Muscle layer of duodenum (tissue), 2 donors: ENCODE measurements around the gene ZSCAN25.
"Not testable (repeated sequence)": the region's sequence is repeated elsewhere in the genome, so short reads cannot be mapped to it uniquely, and the experiment has no call there.

Experiments
- H3K27ac ChIP-seq: one replicate; pipeline ENCODE4 v1.7.0; 2013; ENCODE audit warnings: mild to moderate bottlenecking, low read length
- H3K27me3 ChIP-seq: one replicate; pipeline ENCODE4 v1.7.0; 2013; ENCODE audit warnings: low read depth, mild to moderate bottlenecking, control low read depth, low read length
- H3K36me3 ChIP-seq, 2 donors: one replicate each; pipeline ENCODE4 v1.7.0; 2013; ENCODE audit warnings: low read length in 2 of 2, control low read depth in 1 of 2, mild to moderate bottlenecking in 1 of 2; ENCODE audit not compliant: insufficient read depth in 2 of 2, control insufficient read depth in 1 of 2
- H3K4me1 ChIP-seq, 2 donors: one replicate each; pipeline ENCODE4 v1.7.0; 2013; ENCODE audit warnings: low read length in 2 of 2, mild to moderate bottlenecking in 2 of 2, control low read depth in 1 of 2, moderate library complexity in 1 of 2; ENCODE audit not compliant: insufficient read depth in 2 of 2, control insufficient read depth in 1 of 2
- H3K4me3 ChIP-seq, 2 donors: one replicate each; pipeline ENCODE4 v1.7.0; 2013; ENCODE audit warnings: low read length in 2 of 2, low read depth in 1 of 2, mild to moderate bottlenecking in 1 of 2
- H3K9me3 ChIP-seq, 2 donors: one replicate each; pipeline ENCODE4 v1.7.0; 2013; ENCODE audit warnings: low read length in 2 of 2, control low read depth in 1 of 2, mild to moderate bottlenecking in 1 of 2; ENCODE audit not compliant: control insufficient read depth in 1 of 2
- donor health status: healthy.

Gene ZSCAN25

DNA sequence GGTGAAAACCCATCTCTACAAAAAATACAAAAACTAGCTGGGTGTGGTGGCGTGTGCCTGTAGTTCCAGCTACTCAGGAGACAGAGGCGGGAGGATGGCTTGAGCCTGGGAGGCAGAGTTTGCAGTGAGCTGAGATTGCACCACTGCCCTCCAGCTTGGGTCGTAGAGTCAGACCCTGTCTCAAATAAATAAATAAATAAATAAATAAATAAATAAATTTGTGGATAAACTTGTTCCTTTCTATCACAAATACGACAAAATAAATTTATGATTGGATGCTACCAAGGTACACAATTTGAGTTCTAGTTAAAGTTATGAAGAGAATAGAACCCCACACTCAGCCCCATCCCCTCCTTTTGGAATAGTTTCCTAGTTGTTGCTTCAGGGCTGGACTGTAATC is 36.5 kb downstream of the ZSCAN25 start:
- not testable (repeated sequence) for H3K36me3 ChIP-seq

DNA sequence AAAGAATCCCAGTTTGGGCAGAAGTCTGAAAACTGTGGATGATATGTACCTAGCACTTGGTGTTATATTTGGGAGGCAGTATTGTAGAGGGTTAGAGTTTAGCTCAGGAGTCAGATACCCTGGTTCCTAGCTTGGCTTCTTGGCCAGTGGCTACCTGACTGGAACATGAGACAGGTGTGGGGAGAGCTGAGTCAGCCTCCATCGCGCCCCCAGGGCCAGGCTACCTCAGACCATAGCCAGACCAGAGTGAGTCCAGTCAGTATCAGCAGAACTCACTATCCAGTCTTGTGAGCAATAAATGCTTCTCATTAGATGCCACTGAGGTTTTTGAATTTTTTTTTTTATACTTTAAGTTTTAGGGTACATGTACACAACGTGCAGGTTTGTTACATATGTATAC is 37.0 kb downstream of the ZSCAN25 start:
- no peaks in the 10 kb centered on the region for H3K9me3 ChIP-seq
- no peaks in the 10 kb centered on the region for H3K36me3 ChIP-seq
- no peak overlapping the region for H3K27ac ChIP-seq
- H3K27me3 ChIP-seq: no peaks in the 10 kb centered on the region
- no peak overlapping the region for H3K4me3 ChIP-seq
- no peaks in the 10 kb centered on the region for H3K4me1 ChIP-seq

More for the DNA sequence above, 36.5 kb downstream of the ZSCAN25 start:
- H3K27me3 ChIP-seq, H3K9me3 ChIP-seq, H3K4me1 ChIP-seq, H3K27ac ChIP-seq, H3K4me3 ChIP-seq: not testable (repeated sequence)

DNA sequence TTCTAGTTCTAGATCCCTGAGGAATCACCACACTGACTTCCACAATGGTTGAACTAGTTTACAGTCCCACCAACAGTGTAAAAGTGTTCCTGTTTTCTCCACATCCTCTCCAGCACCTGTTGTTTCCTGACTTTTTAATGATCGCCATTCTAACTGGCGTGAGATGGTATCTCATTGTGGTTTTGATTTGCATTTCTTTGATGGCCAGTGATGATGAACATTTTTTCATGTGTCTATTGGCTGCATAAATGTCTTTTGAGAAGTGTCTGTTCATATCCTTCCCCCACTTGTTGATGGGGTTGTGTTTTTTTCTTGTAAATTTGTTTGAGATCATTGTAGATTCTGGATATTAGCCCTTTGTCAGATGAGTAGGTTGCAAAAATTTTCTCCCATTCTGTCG is 37.9 kb downstream of the ZSCAN25 start:
- not testable (repeated sequence) for H3K4me1 ChIP-seq, H3K9me3 ChIP-seq, H3K27me3 ChIP-seq, H3K36me3 ChIP-seq, H3K4me3 ChIP-seq, H3K27ac ChIP-seq

DNA sequence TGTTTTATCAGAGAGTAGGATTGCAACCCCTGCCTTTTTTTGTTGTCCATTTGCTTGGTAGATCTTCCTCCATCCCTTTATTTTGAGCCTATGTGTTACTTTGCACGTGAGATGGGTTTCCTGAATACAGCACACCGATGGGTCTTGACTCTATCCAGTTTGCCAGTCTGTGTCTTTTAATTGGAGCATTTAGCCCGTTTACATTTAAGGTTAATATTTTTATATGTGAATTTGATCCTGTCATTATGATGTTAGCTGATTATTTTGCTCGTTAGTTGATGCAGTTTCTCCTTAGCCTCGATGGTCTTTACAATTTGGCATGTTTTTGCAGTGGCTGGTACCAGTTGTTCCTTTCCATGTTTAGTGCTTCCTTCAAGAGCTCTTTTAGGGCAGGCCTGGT is 41.1 kb downstream of the ZSCAN25 start:
- not testable (repeated sequence) for H3K9me3 ChIP-seq, H3K4me3 ChIP-seq, H3K27ac ChIP-seq, H3K4me1 ChIP-seq, H3K27me3 ChIP-seq
- H3K36me3 ChIP-seq: peaks cover 15 to 17% of the 10 kb centered on the region in 2 donors

DNA sequence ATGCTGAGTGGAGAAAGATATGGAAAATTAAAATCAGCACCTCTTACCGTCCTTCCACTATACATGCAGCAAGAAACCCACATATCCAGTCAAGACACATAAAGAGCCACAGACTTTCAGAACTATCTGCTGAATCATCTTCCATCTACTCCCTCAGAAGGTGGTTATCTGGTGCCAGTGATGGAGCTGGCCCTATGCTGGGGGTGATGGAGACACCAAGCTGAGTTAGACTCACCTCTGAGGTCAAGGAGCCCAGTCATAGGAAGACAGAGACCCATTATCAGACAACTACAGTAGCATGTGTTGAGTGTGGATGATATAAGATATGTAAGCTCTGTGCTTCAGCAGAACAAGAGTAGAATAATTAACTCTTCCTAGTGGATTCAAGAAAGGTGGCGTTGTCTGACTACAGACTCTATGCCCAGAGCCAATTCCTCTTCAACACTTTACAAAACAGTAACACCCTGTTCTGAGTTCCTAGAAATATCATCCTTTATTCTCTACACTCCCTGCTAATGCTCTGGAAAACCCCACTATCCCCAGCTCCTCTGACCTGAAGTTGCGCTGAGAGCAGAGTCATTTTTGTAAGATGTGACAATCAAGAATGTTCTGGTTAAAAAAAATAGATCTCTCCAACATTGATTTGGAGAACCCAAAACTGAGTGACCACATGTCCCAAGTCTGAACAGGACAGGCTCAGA is 48.7 kb downstream of the ZSCAN25 start:
- Histone ChIP-seq H3K4me3 (no peak overlapping the region), H3K27me3 (no peaks in the 10 kb centered on the region), H3K9me3 (no peaks in the 10 kb centered on the region), H3K36me3 (peaks cover 16 to 42% of the 10 kb centered on the region in 2 donors), H3K4me1 (no peaks in the 10 kb centered on the region), H3K27ac (no peak overlapping the region)

DNA sequence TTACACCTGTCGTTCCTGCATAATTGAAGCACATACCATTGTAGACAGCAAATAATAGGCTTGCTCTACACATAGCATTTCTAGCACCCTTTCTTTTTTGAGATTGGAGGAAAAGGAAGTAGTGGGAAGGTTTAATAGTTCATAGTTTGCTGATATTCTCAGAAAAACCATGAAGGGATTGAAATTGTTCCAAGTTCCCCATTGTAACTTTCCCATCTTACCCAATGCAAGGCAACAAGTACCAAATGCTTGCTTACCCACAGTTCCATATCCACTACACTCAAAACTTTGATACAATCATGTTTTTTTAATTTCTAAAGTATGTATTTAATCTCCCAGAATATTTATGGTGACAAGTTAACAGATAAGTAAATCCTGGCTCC is 49.3 kb downstream of the ZSCAN25 start:
- Histone ChIP-seq H3K4me3 (no peak overlapping the region), H3K4me1 (no peaks in the 10 kb centered on the region), H3K36me3 (peaks cover 11 to 42% of the 10 kb centered on the region in 2 donors), H3K27ac (no peak overlapping the region), H3K27me3 (no peaks in the 10 kb centered on the region), H3K9me3 (no peaks in the 10 kb centered on the region)

DNA sequence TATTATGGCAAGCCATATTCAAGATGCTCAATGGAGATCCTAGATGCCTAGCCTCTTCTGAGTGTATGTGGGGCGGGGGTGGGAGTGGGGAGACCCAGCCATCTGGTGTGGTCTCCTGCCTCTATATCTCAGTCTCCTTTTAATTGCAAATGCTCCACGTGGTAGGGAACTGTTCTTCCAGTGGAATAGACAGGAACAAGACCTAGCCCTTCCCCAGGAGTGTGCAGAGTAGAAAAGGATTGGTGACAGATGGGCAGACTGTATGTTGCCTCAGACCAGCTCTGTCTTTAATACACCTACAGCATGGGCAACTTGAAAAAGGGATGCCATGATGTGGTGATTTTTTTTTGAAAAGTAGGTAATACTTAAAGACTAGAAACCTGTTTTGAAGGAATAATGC is 50.4 kb downstream of the ZSCAN25 start:
- H3K27me3 ChIP-seq: no peaks in the 10 kb centered on the region
- no peak overlapping the region for H3K4me3 ChIP-seq
- H3K27ac ChIP-seq: no peak overlapping the region
- H3K36me3 ChIP-seq: peaks cover 7 to 36% of the 10 kb centered on the region in 2 donors
- no peaks in the 10 kb centered on the region for H3K4me1 ChIP-seq
- H3K9me3 ChIP-seq: no peaks in the 10 kb centered on the region

DNA sequence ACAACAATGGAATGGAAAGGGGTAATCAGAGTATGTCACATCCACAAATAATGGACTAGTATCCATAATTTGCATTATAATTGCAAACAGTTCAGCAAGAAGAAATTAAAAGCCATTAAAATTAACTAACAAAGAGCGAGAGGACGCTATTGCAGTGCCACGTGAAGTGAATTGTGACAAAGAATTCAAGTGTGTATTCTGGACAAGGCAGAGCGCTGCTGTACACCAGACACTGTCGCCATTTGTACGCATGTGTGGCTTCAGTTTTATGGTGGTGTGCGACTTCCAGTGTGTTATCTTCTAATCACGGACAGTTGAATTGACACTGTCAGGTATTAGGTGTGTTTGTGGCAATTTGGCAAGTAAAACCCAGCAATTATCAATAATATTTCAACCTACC is 51.8 kb downstream of the ZSCAN25 start:
- no peak overlapping the region for H3K27ac ChIP-seq
- no peak overlapping the region for H3K4me3 ChIP-seq
- H3K27me3 ChIP-seq: no peaks in the 10 kb centered on the region
- peaks cover 0 to 22% of the 10 kb centered on the region in 2 donors for H3K36me3 ChIP-seq
- H3K4me1 ChIP-seq: no peaks in the 10 kb centered on the region
- H3K9me3 ChIP-seq: no peaks in the 10 kb centered on the region

DNA sequence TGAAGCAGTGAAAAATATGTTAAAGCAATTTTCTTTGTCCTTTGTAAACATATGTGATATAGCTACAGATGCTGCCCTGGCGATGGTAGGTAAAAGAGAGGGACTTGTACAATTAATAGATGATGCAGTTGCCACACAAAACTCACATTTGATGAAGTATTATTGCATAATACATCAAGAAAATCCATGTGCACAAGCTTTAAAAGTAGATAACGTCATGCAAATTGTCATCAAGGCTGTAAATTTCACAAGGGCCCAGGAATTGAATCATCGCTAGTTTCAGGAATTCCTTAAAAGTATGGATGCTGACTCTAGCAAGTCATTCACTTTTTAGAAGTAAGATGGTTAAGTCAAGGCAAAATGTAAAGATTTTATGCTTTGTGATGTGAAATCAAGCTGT is 53.0 kb downstream of the ZSCAN25 start:
- Histone ChIP-seq H3K36me3 (peaks cover 0 to 13% of the 10 kb centered on the region in 2 donors), H3K27me3 (no peaks in the 10 kb centered on the region), H3K9me3 (no peaks in the 10 kb centered on the region), H3K27ac (no peak overlapping the region), H3K4me3 (no peak overlapping the region), H3K4me1 (no peaks in the 10 kb centered on the region)

DNA sequence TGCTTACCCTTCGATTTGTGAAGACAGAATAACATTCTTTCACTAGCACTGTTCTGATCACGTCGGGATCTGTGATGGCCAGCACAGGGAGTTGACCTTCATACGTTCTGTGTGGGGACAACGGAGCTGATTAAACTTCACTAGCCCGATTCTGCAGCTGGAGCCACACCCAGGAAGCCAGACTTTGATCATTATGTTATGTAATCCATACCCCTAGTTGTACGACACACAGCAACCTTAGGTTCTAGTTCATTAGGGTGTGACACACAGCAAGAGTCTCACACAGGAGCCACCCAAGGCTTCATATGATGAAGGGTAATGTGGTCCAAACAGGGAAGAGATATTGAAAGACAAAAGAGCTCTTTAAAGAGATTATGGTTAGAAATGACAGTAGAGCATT is 55.8 kb downstream of the ZSCAN25 start:
- no peak overlapping the region for H3K4me3 ChIP-seq
- H3K36me3 ChIP-seq: peaks cover 0 to 9% of the 10 kb centered on the region in 2 donors
- no peaks in the 10 kb centered on the region for H3K9me3 ChIP-seq
- H3K27me3 ChIP-seq: no peaks in the 10 kb centered on the region
- H3K4me1 ChIP-seq: no peaks in the 10 kb centered on the region
- H3K27ac ChIP-seq: no peak overlapping the region

DNA sequence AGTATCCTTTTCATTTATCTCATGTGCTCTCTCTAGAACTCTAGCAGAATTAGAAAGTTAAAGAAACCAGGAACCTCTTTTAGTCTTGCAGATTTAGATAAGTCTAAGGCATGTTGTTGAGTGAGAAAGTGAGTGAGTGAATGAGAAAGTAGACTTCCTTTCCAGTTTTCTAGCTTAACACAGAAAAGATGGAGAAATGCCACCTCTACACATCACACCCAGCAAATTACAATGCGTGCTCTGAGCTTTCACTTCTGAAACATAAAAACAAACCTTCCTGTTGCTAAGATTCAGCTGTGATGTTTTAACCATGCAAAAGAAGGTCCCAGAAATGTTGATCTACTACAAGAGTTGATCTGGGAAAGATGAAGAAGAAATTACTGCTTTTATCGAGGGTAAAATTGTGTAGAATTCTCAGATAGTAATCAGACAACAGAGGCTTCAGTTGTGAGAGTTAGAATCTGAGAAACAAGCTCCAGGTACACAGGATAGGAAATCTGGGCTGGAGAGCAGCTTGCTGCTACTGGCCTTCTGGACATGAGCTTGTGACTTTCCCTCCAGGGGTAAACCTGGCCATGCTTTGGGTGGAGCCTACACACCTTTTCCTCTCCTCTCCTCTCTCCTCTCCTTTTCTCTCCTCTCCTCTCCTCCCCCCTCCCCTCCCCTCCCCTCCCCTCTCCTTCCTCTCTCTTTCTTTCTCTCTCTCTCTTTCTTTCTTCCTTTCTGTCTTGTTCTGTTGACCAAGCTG is 58.4 kb downstream of the ZSCAN25 start:
- Histone ChIP-seq H3K4me3 (no peak overlapping the region), H3K36me3 (peaks cover 0 to 2% of the 10 kb centered on the region in 2 donors), H3K27ac (no peak overlapping the region)

More for the DNA sequence above, 58.4 kb downstream of the ZSCAN25 start:
- Histone ChIP-seq H3K9me3 (no peaks in the 10 kb centered on the region), H3K4me1 (no peaks in the 10 kb centered on the region), H3K27me3 (no peaks in the 10 kb centered on the region)
